ENCODE data around the gene GRIN3B.

GRIN3B gene

GRCh38 chr19:991174-991931 is 8.9 kb upstream of the GRIN3B start:
- no peak for DNase-seq

- no peak for DNase-seq
Observed at GRCh38 chr19:991932-992669, 8.1 kb upstream of the GRIN3B start.

- DNase-seq = no peak
Observed at GRCh38 chr19:992670-993055, 7.6 kb upstream of the GRIN3B start.

- DNase-seq = no peak
Observed at GRCh38 chr19:993361-993830, 6.8 kb upstream of the GRIN3B start.

GRCh38 chr19:993831-994393 is 6.3 kb upstream of the GRIN3B start:
- DNase-seq = no peak

- no peak for DNase-seq
Observed at GRCh38 chr19:994516-994915, 5.7 kb upstream of the GRIN3B start.

GRCh38 chr19:995051-995827 is 5.0 kb upstream of the GRIN3B start:
- peak in 1 of 14 donors; percentile 26 for DNase-seq

GRCh38 chr19:996051-996838 is 4.0 kb upstream of the GRIN3B start:
- DNase-seq = peak in 1 of 14 donors; percentile 10

GRCh38 chr19:998064-998463 is 2.2 kb upstream of the GRIN3B start:
- no peak for DNase-seq

- DNase-seq = no peak
Observed at GRCh38 chr19:999379-999719, 870 bp upstream of the GRIN3B start.

- no peak for DNase-seq
Observed at GRCh38 chr19:1000591-1001537, 645 bp downstream of the GRIN3B start.

GRCh38 chr19:1001538-1002166 is 1.4 kb downstream of the GRIN3B start:
- DNase-seq = peak in 4 of 14 donors; percentile 2 to 42 (median 8)

- DNase-seq = no peak
Observed at GRCh38 chr19:1002600-1002999, 2.4 kb downstream of the GRIN3B start.

GRCh38 chr19:1003283-1003682 is 3.1 kb downstream of the GRIN3B start:
- no peak for DNase-seq

- no peak for DNase-seq
Observed at GRCh38 chr19:1004204-1004802, 4.1 kb downstream of the GRIN3B start.

GRCh38 chr19:1004803-1005664 is 4.8 kb downstream of the GRIN3B start:
- DNase-seq = no peak

- DNase-seq = no peak
Observed at GRCh38 chr19:1006711-1007398, 6.6 kb downstream of the GRIN3B start.
